ENCODE data around the gene KCNIP1.

KCNIP1 gene

GRCh38 chr5:170498811-170499351 is 4.9 kb upstream of the KCNIP1 start:
- DNase-seq (ENCODE audit: low read depth in 1 of 2, low spot score in 1 of 2), result no peak
- H3K27ac ChIP-seq (replicated peaks), result no peak overlapping the region
- H3K4me3 ChIP-seq (replicated peaks; ENCODE audit: insufficient read depth, low read length), result no peak overlapping the region
- no peak for TF ChIP-seq POLR2AphosphoS5 (IDR thresholded peaks at IDR 0.05; ENCODE audit: low read depth)
- TF ChIP-seq GABPA (IDR thresholded peaks at IDR 0.05; ENCODE audit: low read depth), result no peak
- no peak for TF ChIP-seq CTCF (IDR thresholded peaks at IDR 0.05; ENCODE audit: insufficient read depth, low read length)
- no peak for TF ChIP-seq SPI1 (IDR thresholded peaks at IDR 0.05; ENCODE audit: borderline replicate concordance, low read depth)
- TF ChIP-seq REST (IDR thresholded peaks at IDR 0.05; ENCODE audit: insufficient replicate concordance, low read depth), result no peak
- peaks cover 14% of the 10 kb centered on the region for H3K27me3 ChIP-seq (ENCODE audit: insufficient read depth, poor library complexity, severe bottlenecking)

GRCh38 chr5:170499621-170500020 is 4.2 kb upstream of the KCNIP1 start:
- no peak for TF ChIP-seq REST (IDR thresholded peaks at IDR 0.05; ENCODE audit: insufficient replicate concordance, low read depth)
- no peak for TF ChIP-seq SPI1 (IDR thresholded peaks at IDR 0.05; ENCODE audit: borderline replicate concordance, low read depth)
- TF ChIP-seq GABPA (IDR thresholded peaks at IDR 0.05; ENCODE audit: low read depth), result no peak
- no peak overlapping the region for H3K4me3 ChIP-seq (replicated peaks; ENCODE audit: insufficient read depth, low read length)
- peaks cover 19% of the 10 kb centered on the region for H3K27me3 ChIP-seq (ENCODE audit: insufficient read depth, poor library complexity, severe bottlenecking)

GRCh38 chr5:170501361-170501760 is 2.5 kb upstream of the KCNIP1 start:
- H3K27me3 ChIP-seq (ENCODE audit: insufficient read depth, poor library complexity, severe bottlenecking), result peaks cover 18% of the 10 kb centered on the region
- no peak overlapping the region for H3K27ac ChIP-seq (replicated peaks)
- H3K4me3 ChIP-seq (replicated peaks; ENCODE audit: insufficient read depth, low read length), result no peak overlapping the region
- no peak for DNase-seq (ENCODE audit: low read depth in 1 of 2, low spot score in 1 of 2)
- TF ChIP-seq REST (IDR thresholded peaks at IDR 0.05; ENCODE audit: insufficient replicate concordance, low read depth) (no peak), GABPA (IDR thresholded peaks at IDR 0.05; ENCODE audit: low read depth) (no peak), POLR2AphosphoS5 (IDR thresholded peaks at IDR 0.05; ENCODE audit: low read depth) (no peak), CTCF (IDR thresholded peaks at IDR 0.05; ENCODE audit: insufficient read depth, low read length) (no peak), SPI1 (IDR thresholded peaks at IDR 0.05; ENCODE audit: borderline replicate concordance, low read depth) (no peak)

More at GRCh38 chr5:170499621-170500020, 4.2 kb upstream of the KCNIP1 start:
- no peak for DNase-seq (ENCODE audit: low read depth in 1 of 2, low spot score in 1 of 2)
- no peak overlapping the region for H3K27ac ChIP-seq (replicated peaks)

Data from HL-60 (cell line).